ENCODE measurements around the gene POU2AF3. TPM values are rescaled to one million over a fixed set of nuclear protein-coding genes. Genes with fewer than 3 reads are reported as not detected.

The POU2AF3 gene
- total RNA-seq, 4 donors from 2014 or later, result 0.50 to 4.7 (median 0.84) TPM; not detected in 1

DNA sequence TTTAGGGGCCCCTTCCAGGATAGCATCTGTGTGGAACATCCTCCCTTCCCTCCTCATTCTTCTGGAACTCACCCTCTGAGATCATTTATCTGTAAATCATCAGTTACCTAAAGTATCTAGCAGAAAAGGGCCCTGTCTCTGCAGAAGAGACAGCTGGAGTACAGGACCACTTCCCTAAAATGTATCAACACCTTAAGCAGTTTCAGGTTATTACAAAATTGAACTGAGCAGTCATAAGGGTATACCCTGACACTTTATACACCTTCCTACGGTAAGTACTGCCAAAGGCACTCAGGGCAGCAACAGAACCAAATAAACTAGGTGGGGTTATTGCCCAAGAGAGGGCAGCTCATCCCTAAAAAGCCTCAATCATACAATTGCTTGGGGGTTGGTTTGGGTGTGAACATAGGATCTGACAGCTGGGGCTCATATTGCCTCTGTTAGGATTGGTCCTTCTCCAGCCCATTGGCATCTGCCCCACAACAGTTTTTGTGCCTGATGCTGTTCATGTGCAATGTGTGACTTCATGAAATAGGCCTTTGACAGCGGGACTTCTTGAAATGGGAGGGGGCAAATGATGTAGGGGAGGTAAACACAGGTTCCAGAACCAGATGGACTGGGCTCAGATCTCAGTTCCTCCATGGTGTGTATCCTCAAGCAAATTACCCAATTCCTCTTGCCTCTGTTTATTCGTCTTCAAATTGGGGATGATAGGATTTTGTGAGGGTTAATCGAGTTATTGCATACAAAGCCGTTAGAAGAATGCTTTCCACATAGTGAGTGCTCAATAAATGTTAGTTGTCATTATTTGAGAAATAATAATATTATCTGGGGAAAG, 2.9 kb downstream of the POU2AF3 start:
- no peak for DNase-seq (ENCODE audit: low spot score)
- TF ChIP-seq, protein P1, sequence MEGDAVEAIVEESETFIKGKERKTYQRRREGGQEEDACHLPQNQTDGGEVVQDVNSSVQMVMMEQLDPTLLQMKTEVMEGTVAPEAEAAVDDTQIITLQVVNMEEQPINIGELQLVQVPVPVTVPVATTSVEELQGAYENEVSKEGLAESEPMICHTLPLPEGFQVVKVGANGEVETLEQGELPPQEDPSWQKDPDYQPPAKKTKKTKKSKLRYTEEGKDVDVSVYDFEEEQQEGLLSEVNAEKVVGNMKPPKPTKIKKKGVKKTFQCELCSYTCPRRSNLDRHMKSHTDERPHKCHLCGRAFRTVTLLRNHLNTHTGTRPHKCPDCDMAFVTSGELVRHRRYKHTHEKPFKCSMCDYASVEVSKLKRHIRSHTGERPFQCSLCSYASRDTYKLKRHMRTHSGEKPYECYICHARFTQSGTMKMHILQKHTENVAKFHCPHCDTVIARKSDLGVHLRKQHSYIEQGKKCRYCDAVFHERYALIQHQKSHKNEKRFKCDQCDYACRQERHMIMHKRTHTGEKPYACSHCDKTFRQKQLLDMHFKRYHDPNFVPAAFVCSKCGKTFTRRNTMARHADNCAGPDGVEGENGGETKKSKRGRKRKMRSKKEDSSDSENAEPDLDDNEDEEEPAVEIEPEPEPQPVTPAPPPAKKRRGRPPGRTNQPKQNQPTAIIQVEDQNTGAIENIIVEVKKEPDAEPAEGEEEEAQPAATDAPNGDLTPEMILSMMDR (IDR thresholded peaks at IDR 0.05), result no peak
- no peak for ATAC-seq (ENCODE audit: low FRiP score)

DNA sequence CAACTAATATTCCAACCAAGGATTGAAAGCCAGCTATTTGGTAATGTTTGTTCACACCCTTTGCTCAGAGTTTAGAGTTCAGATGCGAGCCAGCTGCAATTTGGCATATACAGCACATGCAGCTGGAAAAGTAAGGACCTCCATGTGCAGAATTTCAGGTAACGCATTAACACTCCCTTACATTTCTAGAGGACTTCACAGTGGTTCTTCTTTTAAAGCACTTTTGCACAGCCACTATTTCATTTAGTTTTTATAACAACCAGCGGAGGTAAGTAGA, 3.4 kb downstream of the POU2AF3 start:
- ATAC-seq (ENCODE audit: low FRiP score), result no peak
- no peak for DNase-seq (ENCODE audit: low spot score)
- TF ChIP-seq, protein P1 (IDR thresholded peaks at IDR 0.05), result no peak

DNA sequence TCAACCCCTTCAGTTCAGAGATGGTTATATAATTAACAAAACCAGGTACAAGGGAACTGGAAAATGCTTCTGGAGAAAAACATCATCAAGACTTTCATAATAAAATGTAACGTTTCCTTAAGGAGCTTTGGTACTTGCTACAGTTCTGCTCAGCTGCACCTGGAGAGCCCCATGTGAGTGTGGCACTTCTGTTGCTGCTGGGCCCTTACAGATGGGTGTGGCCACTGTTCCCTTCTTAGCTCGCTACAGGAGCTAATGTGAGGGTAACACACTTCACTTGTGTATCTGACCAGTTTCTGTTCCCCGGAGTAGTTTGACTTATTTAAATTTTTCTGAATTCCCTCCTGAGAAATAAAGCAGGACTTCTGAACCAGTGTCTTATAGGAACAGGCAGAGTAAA, 4.0 kb downstream of the POU2AF3 start:
- DNase-seq (ENCODE audit: low spot score) (no peak), ATAC-seq (ENCODE audit: low FRiP score) (no peak)
- TF ChIP-seq, protein P1 (IDR thresholded peaks at IDR 0.05), result no peak

DNA sequence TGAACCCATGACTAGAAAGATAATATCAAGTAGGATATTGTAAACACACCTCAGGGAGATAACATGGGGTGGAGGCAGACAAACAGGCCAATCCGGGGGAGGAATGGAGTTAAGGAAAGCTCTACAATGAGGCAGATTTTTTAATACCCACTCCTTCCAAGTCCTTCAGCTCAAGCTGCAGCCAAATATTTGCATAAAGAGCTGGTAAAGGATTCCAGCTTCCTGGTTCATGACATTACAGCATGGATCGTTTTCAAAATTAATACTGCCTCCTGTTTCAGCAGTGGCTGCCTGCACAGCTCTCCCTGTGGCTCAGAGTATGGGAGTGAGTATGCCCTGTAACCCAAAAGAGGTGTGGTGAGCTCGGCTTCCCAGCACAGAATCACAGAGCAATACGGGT, 5.1 kb downstream of the POU2AF3 start:
- ATAC-seq (ENCODE audit: low FRiP score), result peak; percentile 43
- TF ChIP-seq, protein P1 (IDR thresholded peaks at IDR 0.05), result no peak
- no peak for DNase-seq (ENCODE audit: low spot score)

DNA sequence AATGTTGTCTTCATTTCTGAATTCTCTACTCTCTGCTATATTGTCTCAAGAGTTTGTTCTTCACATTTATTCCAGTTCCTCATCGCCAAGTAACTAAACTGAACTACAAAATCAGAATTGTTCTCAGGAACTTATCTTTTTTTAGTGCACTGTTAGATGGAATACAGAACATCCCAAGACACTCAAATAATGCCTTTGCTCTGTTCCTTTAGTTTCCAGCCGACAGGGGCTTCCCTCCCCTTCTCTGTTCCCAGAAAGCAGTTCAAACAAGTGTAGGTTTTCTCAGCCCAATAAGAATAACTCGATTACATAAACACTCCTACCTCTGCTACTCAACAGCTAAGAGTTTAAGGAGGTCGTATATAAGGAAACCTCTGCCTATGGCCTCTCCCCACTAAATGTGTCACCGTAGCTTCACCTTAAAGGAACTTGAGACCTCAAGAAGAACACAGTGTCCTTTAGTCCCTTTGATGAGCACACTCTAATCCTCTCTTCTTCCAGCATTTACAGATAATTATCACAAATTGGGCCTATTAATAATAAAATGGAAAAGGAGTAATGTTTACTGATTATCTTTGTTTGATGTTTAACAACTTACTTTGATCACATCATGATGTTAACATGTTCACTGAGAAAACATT, 6.9 kb downstream of the POU2AF3 start:
- no peak for DNase-seq (ENCODE audit: low spot score)
- ATAC-seq (ENCODE audit: low FRiP score), result no peak
- TF ChIP-seq, protein P1 (IDR thresholded peaks at IDR 0.05), result no peak

DNA sequence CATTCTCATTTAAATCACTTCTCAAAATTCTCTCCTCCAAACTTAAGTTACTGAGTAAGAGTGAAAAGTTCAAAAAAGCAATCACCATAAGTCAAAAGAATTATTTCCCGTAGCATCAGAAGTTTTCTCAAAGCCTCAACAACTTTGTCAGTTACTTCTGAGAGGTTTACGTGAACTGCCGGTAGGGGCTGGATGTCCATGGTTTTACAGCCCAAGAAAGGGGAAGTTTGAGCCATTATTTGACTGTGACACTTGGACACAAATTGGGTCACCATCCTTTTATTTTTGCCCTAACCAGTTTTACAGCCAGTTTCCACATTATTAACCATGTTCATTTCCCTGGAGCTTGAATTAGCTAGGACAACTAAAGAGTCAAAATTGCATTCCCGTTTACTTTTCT, 7.5 kb downstream of the POU2AF3 start:
- TF ChIP-seq, protein P1 (IDR thresholded peaks at IDR 0.05), result no peak
- no peak for DNase-seq (ENCODE audit: low spot score)
- ATAC-seq (ENCODE audit: low FRiP score), result no peak

DNA sequence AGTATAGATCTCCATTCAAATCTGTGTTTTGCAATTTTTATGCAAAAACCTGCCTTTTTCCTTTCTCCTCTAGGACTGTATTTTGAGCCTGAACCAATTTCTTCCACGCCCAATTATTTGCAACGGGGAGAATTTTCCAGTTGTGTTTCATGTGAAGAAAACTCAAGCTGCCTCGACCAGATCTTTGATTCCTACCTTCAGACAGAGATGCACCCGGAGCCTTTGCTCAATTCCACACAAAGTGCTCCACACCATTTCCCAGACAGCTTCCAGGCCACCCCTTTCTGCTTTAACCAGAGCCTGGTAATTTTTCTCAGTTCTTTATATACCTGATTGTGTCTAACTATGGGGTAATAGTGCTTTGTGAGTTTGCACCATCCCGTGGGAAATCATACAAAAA, 8.0 kb downstream of the POU2AF3 start:
- DNase-seq (ENCODE audit: low spot score) (no peak), ATAC-seq (ENCODE audit: low FRiP score) (no peak)
- TF ChIP-seq, protein P1 (IDR thresholded peaks at IDR 0.05), result no peak
